ENCODE data around the gene TAS1R3.

TAS1R3 gene

GRCh38 chr1:1371746-1372711, 40.9 kb downstream of the TAS1R3 start:
- DNase-seq (ENCODE audit: low spot score) = no peak

GRCh38 chr1:1373051-1373814, 42.2 kb downstream of the TAS1R3 start:
- no peak for DNase-seq (ENCODE audit: low spot score)

DNA sequence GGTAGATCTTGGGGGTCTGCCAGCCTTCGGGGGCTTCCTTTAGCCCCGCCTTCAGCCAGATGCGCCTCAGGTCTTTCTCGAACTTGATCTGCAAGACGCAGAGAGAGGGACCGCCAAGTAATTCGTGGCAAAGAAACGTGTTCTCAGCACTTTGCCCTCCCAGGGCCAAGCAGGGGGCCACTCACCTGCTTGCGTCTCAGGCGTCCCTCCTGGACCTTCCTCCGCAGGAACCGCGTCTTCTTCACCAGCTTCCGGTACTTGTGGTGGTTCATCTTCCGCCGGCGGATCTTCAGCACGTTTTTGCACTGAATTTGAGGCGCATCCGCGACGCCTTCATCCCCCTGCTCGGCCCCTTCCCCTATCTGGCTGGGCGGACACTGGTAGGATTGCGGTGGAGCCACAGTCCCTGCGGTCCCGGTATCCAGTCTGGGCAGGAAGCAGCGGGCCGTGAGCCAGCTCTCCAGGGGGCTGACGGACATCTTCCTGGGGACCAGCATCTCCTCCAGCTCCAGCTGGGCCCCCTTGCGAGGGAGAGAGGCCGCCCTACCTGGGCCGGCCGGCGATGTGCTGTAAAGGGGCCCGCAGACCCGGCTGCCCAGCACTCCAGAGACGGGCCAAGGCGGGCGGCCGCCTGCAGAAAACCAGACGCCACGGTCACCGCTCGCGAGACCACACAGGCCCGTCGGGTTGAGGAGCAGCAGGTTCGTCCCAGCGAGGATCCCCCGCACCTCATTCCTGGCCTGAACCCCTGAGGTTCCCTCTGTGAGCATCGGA, 42.9 kb downstream of the TAS1R3 start:
- no peak for DNase-seq (ENCODE audit: low spot score)

DNA sequence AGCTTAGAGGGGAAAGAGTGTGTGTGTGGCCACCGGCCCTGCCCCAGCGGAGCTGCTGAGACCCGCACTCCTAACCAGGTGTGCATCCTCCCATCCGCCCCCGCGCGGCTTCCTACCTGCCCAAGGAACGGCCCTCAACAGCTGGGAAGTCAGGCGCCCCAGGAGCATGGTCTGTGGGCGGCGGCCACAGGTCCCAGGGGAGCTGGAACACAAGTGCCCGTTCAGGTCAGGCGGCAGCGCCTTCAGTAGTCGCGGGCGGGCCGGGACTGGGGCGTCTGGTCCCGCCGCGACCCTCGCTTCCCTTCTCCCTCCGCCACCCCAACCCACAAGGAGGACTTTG, 43.5 kb downstream of the TAS1R3 start:
- DNase-seq (ENCODE audit: low spot score) = no peak

- DNase-seq (ENCODE audit: low spot score) = peak; percentile 98
These were observed 44.0 kb downstream of the TAS1R3 start, which contains the start of gene AURKAIP1 for GRCh38 chr1:1374929-1375662. Gene AURKAIP1, minus strand, starts transcription at chr1:1375207. Its CDS starts 451 bp downstream, at chr1:1374756.

DNA sequence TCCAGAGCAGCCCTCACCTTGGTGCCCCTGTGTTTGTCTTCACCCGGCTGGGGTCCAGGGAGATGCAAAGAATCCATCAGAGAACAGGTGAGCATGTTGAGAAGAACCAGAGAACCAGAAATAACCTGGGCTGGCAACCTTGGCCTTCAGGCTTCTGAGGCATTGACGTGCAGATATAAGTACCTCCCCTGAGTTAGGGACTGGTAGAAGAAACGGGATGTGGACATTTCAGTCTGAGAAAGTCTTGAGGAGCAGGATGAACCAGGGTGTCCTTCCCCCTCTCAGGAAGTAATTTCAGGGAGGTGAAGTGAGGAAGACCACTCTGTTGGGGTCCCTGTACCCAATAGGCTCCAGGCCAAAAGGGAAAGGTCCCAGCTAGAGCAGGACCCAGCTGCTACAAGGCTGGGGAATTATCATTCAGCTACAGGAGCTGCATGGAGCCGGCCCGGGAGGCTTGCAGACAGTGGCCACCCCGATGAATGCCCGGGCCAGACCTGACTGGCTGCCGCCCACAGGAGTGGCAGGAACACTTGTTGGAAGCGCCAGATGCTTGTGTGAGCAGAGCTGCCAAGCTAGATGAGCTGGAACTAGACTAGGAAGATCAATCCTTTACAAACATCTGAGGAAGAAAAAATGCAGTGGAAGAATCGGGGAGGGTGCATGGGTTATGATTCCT, 45.6 kb downstream of the TAS1R3 start:
- no peak for DNase-seq (ENCODE audit: low spot score)

DNA sequence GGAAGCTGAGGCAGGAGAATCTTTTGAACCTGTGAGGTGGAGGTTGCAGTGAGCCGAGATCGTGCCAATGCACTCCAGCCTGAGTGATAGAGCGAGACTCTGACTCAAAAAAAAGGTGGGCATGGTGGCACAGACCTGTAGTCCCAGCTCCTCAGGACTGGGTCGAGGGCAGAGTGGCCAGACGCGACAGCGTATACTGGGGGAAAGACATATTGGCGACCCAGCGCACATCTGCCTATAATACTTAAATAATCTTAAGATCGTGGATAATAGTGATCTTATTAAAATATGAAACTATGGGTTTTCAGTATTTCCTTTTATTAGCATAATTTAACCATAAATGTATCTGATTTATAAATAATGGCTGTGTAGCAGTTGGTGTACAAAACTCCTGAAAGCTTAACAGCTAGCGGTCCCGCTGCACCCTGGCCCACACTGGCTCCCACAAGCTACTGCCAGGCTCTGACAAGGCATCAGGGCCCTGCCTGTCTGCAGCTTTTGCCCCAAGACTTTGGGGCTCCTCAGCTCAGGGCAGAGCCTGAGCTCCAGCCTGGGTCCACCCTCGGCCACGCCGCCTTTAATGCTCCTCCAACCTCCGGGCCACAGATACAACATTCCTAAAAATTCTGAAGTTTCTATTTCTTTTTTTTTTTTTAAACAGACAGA, 46.6 kb downstream of the TAS1R3 start:
- no peak for DNase-seq (ENCODE audit: low spot score)

DNA sequence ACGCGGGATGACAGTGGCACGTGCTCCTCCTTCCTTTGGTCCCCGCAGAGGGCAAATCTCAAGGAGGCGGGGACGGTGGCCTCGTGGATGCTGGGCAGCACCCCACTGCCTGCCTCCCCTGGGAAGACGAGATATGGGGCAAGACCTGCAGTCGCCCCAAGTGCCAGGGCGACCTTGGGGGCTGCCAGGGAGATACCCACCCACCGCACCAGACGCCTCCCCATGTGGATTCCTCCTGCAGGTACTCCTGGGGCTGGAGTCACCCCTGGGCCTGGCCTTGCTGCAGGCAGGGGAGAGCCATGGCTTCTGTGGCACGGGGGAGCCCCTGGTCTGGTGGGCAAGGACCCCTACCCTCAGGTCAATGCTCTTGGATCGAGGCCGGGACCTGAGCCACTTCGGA, 49.8 kb downstream of the TAS1R3 start:
- DNase-seq (ENCODE audit: low spot score) = no peak

GRCh38 chr1:1381294-1381693, 50.2 kb downstream of the TAS1R3 start:
- DNase-seq (ENCODE audit: low spot score) = no peak

Data from COLO829 (cell line).